ENCODE measurements around the gene FKBP5. TPM values are rescaled to one million over a fixed set of nuclear protein-coding genes. Genes with fewer than 3 reads are reported as not detected.

Gene FKBP5
- total RNA-seq, 1 donor = 1.3 TPM

DNA sequence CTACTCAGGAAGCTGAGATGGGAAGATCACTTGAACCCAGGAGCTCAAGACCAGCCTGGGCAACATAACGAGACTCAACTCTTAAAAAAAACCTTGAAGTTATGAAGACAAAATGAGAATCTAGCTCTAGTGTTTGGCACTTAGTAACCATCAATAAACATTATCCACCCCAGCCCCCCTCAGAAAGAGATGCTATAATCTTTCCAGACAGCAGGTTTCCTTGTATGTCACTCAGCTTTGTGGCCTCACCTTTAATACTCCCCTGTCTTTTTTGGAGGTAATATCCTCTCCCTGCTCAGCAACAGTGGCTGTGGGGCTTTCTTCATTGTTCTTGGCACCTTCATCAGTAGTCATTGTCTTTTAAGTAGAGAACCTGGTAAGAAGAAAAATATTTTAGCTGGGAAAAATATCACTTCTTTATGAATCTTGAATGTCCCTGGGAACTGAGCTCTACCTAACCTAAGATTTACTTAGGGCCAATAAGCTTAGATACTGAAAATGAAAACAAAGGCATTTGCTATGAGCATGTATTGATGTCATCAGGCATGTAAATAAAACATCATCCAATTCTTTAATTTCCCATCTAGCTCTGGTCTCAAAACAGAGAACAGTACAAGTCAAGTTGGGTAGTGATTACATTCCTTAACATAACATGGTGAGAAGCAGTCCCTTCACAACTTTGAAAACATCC is 46.1 kb downstream of the FKBP5 start:
- TF ChIP-seq, protein P1, sequence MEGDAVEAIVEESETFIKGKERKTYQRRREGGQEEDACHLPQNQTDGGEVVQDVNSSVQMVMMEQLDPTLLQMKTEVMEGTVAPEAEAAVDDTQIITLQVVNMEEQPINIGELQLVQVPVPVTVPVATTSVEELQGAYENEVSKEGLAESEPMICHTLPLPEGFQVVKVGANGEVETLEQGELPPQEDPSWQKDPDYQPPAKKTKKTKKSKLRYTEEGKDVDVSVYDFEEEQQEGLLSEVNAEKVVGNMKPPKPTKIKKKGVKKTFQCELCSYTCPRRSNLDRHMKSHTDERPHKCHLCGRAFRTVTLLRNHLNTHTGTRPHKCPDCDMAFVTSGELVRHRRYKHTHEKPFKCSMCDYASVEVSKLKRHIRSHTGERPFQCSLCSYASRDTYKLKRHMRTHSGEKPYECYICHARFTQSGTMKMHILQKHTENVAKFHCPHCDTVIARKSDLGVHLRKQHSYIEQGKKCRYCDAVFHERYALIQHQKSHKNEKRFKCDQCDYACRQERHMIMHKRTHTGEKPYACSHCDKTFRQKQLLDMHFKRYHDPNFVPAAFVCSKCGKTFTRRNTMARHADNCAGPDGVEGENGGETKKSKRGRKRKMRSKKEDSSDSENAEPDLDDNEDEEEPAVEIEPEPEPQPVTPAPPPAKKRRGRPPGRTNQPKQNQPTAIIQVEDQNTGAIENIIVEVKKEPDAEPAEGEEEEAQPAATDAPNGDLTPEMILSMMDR (IDR thresholded peaks at IDR 0.05; ENCODE audit: insufficient read depth, low read depth, low read length) = no peak
- no peak overlapping the region for H3K4me3 ChIP-seq (ENCODE audit: low read depth, low read length)
- DNase-seq (ENCODE audit: low read depth) = peak; percentile 75

- H3K4me3 ChIP-seq (ENCODE audit: low read depth, low read length) = no peak overlapping the region
- TF ChIP-seq, protein P1 (IDR thresholded peaks at IDR 0.05; ENCODE audit: insufficient read depth, low read depth, low read length) = no peak
- DNase-seq (ENCODE audit: low read depth) = no peak
These were observed 48.6 kb downstream of the FKBP5 start for GRCh38 chr6:35640017-35640664.

DNA sequence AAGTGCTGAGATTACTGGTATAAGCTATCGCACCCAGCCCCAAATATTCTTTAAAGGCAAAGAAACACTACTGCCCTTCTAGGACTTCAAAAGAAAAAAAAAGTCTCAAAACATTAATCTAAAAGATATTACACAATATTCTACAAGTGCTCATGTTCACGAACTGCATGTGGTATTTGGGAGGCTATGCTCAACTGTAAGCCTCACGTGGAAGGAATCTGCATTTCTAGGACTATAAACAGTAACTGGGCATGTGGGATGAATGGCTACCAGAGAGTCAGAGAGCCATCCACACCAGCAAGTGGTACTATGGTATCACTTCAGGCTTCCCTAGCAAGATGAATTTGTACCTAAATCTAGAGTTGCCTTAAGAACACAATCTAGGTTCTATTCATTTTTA is 50.0 kb downstream of the FKBP5 start:
- TF ChIP-seq, protein P1 (IDR thresholded peaks at IDR 0.05; ENCODE audit: insufficient read depth, low read depth, low read length) = no peak
- peak; percentile 32 for DNase-seq (ENCODE audit: low read depth)
- H3K4me3 ChIP-seq (ENCODE audit: low read depth, low read length) = no peak overlapping the region

DNA sequence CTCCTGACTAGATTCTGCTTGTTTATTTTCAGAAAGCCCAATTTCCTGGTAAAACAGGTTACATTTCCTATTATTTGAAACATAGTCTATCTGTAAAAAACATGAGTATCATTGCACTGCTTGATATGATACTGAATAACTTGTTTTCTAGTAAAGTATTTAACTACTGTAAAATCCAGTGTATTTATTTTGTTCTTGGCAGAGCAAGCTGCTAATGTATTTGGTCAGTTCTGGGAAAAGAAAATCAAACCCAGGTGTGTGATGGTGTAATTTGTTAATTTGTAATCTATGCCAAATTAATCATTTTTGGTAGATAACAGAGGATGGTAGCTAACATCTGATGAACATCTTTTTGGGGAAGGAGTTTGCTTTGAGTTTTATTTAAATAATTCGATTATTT is 50.8 kb downstream of the FKBP5 start:
- no peak for DNase-seq (ENCODE audit: low read depth)
- TF ChIP-seq, protein P1 (IDR thresholded peaks at IDR 0.05; ENCODE audit: insufficient read depth, low read depth, low read length) = no peak
- H3K4me3 ChIP-seq (ENCODE audit: low read depth, low read length) = no peak overlapping the region

DNA sequence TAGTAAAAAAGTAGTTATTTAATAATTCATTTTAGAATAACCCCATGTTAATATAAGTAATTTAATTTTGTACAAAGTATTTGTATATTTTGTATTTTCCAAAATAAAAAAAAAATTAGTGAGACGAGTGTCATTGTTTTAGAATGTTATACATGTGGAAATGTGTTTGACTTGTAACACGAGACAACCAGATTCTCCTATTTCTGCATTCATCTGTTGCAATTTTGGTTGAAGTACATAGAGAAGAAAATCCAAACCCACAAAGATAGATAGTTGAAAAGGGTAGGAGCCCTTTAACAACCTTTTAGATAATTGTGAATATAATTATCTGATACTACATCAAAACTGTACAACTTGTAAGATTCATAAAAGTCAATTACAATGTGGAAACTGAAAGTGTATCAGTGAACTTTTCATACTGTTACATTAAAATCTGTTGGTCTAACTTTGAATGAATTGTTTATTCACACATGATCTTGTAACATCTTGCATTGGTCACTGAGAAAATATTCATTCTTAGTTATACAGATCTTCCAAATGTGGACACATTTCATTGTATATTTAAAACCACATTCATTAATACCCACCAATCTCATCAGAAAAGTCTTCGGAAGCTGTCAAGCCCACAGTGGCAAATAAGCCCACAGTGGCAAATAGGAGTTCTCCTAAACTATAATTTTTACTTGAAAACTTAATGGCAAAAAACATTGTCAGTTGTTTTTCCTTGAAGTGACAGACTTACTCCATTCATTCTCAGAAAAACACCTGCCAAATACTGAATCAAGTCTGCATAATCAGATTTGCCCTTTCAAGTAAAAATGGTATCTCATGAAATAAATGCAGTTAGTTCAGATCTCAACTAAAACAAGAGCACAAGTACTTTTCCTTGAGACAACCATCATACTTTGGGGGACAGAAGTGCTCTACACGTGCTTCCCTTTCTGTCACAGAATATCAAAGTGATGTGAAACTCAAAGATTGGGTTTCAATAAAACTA is 52.8 kb downstream of the FKBP5 start:
- no peak for DNase-seq (ENCODE audit: low read depth)
- H3K4me3 ChIP-seq (ENCODE audit: low read depth, low read length) = no peak overlapping the region
- TF ChIP-seq, protein P1 (IDR thresholded peaks at IDR 0.05; ENCODE audit: insufficient read depth, low read depth, low read length) = no peak

DNA sequence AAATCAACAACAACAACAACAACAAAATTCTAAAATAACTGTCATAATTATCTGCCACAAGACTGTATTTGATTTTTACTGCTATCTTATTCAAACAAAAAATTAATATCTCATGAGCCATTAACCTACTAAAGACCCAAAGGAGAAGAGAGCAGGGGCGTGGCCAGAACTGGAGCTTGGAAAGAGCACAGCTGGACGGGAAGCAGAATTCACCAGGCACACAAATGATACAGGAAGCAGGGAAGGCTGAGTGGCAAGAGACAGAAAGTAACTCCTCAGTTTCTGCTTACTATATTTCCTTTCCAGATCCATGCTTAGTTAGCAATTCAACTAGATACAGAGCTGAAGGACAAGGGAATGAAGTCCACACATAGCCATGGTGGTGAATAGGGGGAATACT is 54.4 kb downstream of the FKBP5 start:
- no peak for DNase-seq (ENCODE audit: low read depth)
- TF ChIP-seq, protein P1 (IDR thresholded peaks at IDR 0.05; ENCODE audit: insufficient read depth, low read depth, low read length) = no peak
- no peak overlapping the region for H3K4me3 ChIP-seq (ENCODE audit: low read depth, low read length)
